GM19324 (cell line): ENCODE data around the gene DPEP2NB.
"Not testable (repeated sequence)": the region's sequence is repeated elsewhere in the genome, so short reads cannot be mapped to it uniquely, and the experiment has no call there.

Source experiments
- ATAC-seq: cut with Tn5 transposase; IDR thresholded peaks from one replicate; pipeline ENCODE4 v1.9.1; 2021; ENCODE audit warnings: mild to moderate bottlenecking, moderate library complexity; ENCODE audit not compliant: unreplicated experiment, low FRiP score

The DPEP2NB gene

DNA sequence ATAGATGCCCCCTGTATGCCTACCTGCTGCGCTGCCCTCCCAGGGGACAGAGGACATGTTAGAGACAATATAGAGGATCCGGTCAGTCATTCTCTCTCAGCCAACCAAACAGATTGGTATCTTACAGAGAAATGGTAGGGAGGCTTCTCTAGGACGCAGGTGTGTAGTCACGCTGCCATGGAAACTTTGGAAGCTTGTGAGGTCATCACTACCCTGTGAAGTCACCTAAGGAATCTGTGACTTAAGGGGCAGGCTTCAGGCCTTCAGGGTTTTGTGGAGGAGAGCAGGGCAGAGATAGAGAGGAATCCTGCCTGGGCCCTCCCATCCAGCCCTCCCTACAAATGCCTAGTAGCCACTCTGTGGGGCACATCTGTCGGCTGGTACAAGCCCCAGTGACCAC is at the start of gene DPEP2NB:
TSS of gene DPEP2NB (minus strand) at position 231 of the 400 bp plus-strand sequence. CDS start at position 90, 141 bp downstream.
- ATAC-seq, result no peak

DNA sequence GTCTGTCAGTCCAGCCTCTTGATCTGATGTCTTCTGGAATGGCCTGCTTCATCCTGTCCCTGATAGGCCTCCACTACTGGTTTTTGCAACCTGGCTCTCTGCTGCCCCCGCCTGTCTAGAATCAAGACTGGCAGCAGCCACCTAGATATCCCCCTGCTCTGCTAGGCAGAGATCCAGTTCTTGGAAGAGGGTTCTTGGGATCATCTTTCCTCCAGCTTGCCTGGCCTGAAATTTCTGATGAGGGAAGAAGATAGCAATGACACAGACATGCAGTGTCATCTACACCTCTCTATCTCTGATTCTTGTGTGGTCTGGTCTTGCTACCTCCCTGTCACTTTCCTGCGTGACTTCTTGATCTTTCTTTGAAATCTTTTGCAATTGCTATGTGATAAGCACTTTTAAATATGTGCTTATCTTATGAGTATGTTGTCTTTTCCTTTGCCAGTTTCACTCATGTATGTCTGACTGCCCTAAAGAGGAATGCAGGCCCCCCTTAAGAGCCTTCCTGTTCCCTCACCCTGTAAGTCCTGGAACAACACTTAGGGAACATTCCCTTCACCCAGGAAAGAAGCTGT is 49.2 kb upstream of the DPEP2NB start:
- no peak for ATAC-seq

GRCh38 chr16:68062910-68063393 is 47.2 kb upstream of the DPEP2NB start:
- no peak for ATAC-seq

- no peak for ATAC-seq
Measured at GRCh38 chr16:68061396-68061795, 45.7 kb upstream of the DPEP2NB start.

GRCh38 chr16:68059804-68060203 is 44.1 kb upstream of the DPEP2NB start:
- ATAC-seq, result no peak

DNA sequence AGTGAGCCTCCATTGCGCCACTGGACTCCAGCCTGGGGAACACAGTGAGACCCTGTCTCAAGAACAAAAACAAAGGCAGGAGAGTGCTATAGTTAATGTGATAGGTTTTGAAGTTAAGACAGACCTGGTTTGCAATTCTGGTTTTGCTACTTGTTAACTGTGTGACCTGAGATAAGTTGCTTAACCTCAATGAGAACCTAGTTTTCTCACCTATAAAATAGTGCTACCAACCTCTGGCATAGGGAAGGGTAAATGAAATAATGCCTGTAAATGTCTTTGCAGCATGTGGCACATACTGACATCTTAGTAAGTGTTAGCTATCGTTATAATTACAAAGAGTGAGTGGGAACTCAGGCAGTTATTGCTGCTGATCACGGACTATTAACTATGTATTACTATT is 39.7 kb upstream of the DPEP2NB start:
- ATAC-seq, result no peak

DNA sequence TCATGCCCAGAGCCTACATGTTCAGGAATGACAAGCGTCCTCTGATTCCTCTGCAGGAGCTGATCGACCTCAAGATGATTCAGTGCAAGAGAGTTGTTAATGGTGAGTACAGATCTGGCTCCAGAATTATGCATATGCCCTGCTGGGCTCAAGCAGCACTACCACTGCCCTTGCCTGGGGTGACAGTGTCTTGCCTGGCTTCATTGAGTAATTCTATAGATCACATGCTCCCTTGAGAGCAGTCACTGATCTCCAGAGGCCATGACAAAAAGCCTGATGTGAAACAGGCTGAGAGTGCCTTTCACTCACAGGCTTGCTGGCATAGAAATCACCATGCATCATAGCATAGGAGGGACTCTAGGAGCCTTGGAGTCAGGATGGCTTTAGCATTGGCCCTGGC is 33.7 kb upstream of the DPEP2NB start:
- ATAC-seq, result no peak

DNA sequence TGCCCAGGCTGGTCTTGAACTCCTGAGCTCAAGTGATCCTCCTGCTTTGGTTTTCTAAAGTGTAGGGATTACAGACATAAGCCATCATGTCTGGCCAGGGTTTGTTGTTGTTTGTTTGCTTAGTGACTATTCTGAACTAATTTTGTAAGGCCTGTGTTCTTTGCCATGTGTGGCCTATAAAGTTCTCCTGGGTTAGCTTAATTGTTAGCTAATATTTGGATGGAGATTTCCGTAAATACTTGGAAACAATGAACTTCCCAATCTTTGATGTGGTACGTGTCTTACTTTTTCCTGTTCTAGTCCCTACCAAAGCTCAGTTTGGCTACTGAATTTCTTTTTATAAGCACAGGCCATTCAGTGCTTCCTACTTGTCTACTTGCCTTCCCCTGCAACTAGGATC is 32.3 kb upstream of the DPEP2NB start:
- ATAC-seq, result no peak

GRCh38 chr16:68046106-68046505 is 30.4 kb upstream of the DPEP2NB start:
- no peak for ATAC-seq

GRCh38 chr16:68041783-68042182 is 26.1 kb upstream of the DPEP2NB start:
- ATAC-seq, result no peak

GRCh38 chr16:68040506-68041288 is 25.0 kb upstream of the DPEP2NB start:
- ATAC-seq, result no peak

DNA sequence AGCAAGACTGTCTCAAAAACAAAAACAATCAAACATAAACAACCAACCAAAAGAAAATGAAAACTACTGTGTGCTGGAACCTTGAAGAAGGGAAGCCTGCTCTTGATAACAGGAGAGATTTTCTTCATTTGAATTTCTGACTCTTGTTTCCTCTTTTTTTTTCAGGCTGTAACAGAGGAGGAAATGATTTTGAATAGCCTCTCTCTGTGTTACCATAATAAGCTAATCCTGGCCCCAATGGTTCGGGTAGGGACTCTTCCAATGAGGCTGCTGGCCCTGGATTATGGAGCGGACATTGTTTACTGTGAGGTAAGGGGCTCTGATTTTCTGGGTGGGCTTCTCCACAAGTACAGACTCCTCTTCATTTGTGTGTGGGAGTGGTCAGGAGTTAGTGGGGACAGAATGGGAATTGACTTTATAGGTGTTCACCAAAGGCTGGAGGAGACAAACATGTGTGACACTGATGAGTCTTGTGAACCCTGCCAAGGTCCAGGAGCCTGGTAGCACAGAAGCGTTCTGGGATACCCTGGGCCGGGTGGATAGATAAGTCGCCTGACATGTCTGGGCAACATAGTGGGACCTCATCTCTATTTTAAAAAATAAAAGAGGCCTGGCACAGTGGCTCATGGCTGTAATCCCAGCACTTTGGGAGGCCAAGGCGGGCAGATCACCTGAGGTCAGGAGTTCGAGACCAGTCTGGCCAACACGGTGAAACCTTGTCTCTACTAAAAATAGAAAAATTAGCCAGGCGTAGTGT is 22.3 kb upstream of the DPEP2NB start:
- ATAC-seq, result peak; percentile 49

DNA sequence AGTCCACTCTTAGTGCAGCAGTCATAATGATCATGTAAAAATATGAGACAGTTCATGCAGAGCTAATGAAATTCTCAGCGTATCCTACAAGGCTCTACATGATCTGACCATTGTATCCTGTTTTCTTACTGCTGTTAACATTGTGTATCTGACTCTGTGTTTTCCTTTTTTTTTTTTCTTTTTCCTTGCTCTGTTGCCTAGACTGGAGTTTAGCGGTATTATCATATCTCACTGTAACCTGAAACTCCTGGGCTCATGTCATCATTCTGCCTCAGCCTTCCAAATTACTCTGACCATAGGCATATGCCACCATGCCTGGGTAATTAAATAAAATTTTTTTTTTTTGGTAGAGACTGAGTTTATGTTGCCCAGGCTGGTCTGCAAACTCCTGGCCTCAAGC is 19.5 kb upstream of the DPEP2NB start:
- ATAC-seq, result no peak

GRCh38 chr16:68033101-68033500 is 17.4 kb upstream of the DPEP2NB start:
- no peak for ATAC-seq

GRCh38 chr16:68031951-68032350 is 16.2 kb upstream of the DPEP2NB start:
- no peak for ATAC-seq

DNA sequence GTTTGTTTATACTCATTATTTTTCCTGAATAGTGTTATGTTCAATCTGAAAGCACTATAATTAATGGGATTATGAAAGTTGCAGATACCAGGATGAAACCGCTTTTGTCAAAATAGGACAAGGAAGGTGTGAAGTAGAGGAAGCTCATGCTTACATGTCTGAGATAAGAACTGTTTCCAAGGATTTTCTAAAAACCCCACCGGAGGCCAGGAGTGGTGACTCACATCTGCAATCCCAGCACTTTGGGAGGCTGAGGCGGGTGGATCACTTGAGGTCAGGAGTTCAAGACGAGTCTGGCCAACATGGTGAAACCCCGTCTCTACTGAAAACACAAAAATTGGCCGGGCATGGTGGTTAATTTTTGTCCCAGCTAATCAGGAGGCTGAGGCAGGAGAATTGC is 14.4 kb upstream of the DPEP2NB start:
- ATAC-seq, result not testable (repeated sequence)

DNA sequence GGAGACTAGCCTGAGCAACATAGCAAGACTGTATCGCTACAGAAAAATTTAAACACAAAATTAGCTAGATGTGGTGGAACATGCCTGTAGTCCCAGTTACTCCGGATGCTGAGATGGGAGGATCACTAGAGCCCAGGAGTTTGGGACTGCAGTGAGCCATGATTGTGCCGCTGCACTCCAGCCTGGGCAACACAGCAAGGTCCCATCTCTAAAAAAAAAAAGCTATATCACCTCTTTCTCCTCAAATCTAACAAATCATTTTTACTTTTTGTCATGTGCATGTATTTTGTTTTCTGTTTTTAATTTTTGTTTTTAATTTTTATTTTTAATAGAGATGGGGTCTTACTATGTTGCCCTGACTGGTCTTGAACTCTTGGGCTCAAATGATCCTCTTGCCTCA is 13.3 kb upstream of the DPEP2NB start:
- ATAC-seq, result no peak

- ATAC-seq, result peak; percentile 91
Measured at GRCh38 chr16:68022728-68023537, 7.2 kb upstream of the DPEP2NB start, which contains the start of the genes DDX28 and DUS2. TSS of gene DDX28 (minus strand) at chr16:68023232. CDS start at chr16:68023202, 30 bp downstream. TSS of gene DUS2 (plus strand) at chr16:68023284. CDS start at chr16:68038024, 14,740 bp downstream.

GRCh38 chr16:68022278-68022727 is 6.6 kb upstream of the DPEP2NB start:
- no peak for ATAC-seq

- no peak for ATAC-seq
Measured at GRCh38 chr16:68021490-68021889, 5.8 kb upstream of the DPEP2NB start.
